Germinal center (tissue), 1 donor: ENCODE data around the gene HSD11B2.

Experiments
- DNase-seq: peaks from one replicate; pipeline ENCODE4 v3.0.0; 2012; ENCODE audit warnings: mixed read lengths, low spot score

Gene HSD11B2

DNA sequence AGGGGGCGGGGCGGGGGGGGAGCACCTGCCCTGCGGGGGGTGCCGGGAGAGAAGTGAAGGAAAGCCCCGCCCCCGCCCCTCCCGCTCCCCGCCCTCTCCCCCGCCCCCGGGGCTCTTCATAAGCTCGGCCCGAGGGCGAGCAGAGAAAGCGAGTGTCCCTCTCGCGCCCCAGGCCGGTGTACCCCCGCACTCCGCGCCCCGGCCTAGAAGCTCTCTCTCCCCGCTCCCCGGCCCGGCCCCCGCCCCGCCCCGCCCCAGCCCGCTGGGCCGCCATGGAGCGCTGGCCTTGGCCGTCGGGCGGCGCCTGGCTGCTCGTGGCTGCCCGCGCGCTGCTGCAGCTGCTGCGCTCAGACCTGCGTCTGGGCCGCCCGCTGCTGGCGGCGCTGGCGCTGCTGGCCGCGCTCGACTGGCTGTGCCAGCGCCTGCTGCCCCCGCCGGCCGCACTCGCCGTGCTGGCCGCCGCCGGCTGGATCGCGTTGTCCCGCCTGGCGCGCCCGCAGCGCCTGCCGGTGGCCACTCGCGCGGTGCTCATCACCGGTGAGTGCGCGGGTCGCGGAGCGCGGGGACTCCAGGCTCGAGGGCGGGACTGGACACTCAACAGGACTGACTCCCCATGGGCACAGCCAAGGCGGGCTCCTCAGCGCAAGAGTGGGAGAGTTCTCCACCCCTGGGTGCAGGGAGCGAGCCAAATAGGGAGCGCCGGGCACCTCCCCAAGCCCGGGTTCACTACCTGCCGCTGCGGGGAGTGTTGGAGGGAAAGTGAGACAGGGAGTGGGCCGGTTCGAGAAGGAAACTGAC is at the start of gene HSD11B2:
Gene HSD11B2 (plus strand): TSS at position 145 of the 798 bp plus-strand sequence. CDS start 128 bp downstream, at position 273.
- DNase-seq = peak; percentile 46

DNA sequence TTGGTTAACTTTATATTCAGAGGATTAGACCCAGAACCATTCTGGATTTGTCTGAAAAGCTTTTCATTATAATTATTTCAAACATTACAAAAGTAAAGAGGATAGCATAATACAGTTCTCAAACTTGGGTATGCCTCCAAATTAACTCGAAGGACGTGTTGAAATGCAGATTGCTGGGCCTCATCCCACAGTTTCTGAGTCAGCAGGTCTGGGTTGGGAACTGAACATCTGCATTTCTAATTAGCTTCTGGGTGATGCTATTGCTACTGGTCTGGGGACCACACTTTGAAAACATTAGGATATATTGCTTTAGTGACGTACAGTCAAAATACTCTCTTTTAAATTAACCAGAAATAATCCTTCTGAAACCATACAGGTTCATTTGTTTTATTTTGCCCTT is 47.6 kb upstream of the HSD11B2 start:
- DNase-seq = no peak

DNA sequence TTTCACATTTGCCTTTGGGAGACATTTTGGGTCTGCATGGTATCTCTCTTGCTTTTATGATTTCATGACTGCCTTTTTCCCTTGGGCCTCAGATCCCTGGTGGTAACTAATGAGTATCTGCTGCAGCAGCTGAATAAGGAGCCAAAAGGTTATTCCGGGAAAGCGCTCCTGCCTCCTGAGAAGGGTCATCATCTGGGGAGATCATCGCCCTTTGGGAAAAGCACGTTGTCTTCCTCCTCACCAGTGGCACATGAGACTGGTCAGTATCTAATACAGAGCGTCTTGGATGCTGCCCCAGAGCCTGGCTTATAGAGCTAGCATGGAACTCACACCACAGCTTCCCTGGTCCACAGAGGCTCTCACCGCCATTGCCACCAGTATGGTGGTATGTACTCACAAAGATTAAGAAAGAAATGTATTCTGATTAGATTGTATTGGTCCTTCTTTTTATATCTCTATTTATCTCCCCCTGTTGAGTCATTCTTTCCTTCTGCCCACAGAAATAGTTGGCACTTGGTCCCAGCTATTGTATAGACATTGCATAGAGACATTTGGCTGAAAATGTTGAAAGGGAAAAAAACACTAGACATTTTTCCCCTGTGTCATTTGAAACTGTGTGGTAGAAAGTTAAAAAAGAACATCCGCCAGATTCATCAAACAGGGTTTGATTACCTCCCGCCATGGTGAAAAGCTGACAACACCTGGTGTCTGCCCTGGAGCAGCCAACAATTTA is 46.0 kb upstream of the HSD11B2 start:
- no peak for DNase-seq

- DNase-seq = no peak
Observed at GRCh38 chr16:67386861-67387455, 44.0 kb upstream of the HSD11B2 start.

DNA sequence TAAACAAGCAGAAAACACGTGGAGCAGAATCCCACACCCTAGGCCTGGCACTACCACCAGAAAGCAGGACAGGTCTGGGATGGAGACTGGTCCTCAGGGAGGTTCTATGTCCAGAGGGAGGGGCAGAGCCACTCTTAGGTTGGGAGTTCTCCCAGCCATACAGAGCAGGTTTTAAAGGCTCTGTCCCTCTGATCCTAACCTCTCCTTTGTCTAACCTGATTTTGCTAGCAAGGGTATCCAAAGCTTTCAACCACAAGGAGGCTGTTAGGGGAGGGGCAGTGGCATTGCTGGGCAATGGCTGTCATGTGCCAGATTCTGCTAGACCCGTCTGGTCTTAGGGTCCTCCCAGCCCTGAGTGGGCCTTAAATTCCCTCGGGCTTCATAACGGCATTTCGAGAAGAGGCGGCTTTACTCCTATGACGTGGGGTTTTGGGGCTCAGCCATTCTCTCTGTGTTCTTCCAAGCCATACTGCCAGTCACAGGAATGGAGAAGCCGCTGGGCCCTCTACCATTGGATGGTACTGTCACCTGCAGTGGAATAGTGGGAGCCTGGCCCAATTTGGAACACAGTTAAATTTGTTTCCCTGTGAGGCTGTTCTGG is 43.3 kb upstream of the HSD11B2 start:
- DNase-seq = no peak

DNA sequence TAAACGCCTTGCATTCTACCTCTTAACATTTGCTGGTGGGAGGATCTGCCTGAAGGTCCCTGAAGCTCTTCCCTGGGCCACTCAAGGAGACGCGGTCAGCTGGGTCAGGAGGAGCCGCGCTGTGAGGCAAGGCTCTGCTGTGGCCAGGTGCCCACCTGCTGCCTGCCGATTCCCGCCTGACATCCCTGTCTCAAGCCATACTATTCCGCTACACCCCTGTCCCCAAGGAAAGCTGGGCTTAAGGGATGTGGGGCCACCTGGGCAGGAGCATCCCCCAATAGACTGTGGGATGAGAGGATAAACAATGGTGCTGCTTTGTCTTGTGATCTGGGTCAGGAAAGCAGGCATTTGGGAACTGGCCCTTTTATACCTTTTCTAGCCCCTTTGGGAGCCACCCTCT is 42.7 kb upstream of the HSD11B2 start:
- DNase-seq = no peak

- no peak for DNase-seq
Observed at GRCh38 chr16:67388591-67388990, 42.3 kb upstream of the HSD11B2 start.

GRCh38 chr16:67389911-67390815 is 40.8 kb upstream of the HSD11B2 start:
- no peak for DNase-seq

DNA sequence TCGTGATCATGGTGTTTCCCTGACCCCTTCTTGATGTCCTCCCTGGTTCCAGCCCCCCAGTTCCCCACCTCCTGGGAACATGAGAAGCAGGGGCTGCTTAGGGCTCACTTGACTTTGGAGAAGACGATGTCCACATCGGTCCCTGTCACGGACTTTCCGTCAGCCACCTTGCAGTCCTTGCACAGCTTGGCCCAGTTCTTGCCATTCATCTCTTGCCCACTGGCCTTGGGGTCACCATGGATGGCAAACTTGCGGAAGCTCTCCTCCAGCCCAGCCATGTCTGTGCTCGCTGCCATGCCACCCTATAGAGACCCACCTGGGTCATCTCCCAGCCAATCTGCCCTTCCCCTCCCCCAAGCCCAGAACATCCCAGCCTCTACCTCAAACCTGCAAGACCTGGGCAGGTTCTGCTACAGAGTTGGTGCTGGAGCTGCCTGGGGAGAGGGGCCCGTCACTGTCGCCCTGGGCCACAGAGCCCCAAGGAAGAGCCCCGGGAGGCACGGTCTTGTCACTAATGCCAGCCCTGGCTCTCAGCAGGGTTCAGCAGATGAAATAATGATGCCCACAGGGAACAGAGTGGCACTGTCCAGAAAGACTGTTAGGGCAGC is 40.0 kb upstream of the HSD11B2 start:
- DNase-seq = no peak

- no peak for DNase-seq
Observed at GRCh38 chr16:67391424-67392300, 39.3 kb upstream of the HSD11B2 start.

GRCh38 chr16:67392301-67393059 is 38.4 kb upstream of the HSD11B2 start:
- DNase-seq = no peak

- peak; percentile 34 for DNase-seq
Observed at GRCh38 chr16:67393111-67393787, 37.7 kb upstream of the HSD11B2 start, which contains the start of gene TPPP3. TPPP3 (minus strand) TSS chr16:67393498; CDS start chr16:67391111, 2,387 bp downstream.

DNA sequence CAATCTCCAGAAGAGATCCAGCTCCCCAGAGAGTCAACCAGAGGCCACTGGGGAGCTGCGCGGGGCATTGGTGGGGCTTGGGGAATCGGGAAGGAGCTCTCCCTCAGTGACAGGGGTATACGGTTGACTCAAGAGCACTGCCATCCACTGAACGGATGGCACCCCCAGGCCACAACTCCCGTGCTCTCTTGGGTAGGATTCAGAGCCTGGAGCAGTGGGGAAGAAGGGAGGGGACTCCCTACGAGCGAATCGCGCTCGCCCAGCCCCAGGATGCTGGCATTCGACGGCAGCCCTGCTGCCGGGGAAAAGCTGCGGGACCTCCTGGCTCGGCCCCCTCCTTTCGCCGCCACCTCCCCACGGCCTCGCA is 37.1 kb upstream of the HSD11B2 start:
- DNase-seq = no peak

DNA sequence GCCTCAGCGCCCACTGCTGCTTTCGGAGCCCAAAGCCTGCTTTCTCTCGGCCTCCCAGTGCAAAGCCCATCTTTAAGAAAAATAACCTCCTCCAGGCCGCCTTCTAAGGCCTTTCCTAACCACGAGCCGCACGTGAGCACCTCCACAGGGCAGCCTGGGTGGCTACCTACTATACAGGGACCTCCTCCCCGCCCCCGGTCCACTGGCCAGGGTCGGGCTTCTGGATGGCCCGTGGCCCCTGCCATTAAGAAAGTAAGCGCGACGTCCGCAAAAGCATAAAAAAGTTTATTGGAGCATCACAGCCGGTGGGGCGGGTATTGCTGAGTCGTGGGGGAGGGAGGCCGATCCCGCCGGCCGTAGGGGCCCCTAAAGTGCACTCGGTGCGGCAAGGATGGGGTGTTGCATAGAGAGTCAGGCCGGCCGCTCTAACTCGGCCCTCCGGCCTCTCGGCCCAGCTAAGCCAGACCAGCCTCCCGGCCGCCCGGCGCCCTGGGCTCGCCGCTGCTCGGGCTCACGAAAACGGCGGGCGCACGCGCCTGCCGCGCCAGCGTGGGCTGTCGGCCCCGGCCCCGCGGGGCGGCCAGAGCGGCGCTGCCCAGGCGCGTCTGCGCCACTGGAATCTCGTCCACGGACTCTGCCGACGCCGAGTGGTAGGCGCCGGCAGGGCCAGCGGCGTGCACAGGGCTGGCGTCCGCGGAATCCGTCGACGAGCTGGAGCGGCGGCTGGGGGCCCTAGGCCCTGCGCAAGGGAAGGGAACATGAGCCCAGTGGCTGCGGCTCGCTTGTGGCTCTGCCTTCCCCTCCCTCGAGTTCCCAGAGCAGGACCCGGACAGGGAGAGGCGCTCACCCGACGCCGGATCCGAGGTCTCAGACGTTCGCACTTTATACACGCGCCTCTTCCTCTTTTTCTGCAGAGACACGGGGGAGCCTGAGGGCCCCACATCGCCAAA is 36.5 kb upstream of the HSD11B2 start:
- DNase-seq = no peak

DNA sequence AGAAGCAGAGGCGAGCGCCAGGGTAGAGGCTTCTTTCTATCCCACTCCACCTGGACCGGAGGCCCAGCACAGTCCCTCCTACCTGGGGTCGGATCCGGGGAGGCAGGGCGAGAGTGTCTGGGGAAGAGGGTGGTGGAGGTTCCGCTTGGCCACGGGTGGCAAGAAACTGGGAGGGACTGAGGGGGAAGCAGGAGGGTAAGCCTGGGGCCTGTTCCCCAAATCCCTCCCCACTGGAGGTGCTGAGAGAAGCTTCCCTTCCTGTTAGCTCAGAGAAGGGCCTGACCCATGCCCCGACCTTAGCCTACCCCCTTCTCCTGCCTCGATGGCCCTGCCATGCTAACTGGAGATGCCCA is 35.8 kb upstream of the HSD11B2 start:
- DNase-seq = no peak

GRCh38 chr16:67395458-67396158 is 35.3 kb upstream of the HSD11B2 start:
- no peak for DNase-seq
